ENCODE data around the gene SPHKAP.

SPHKAP gene

GRCh38 chr2:227932001-227932400 is 249.5 kb downstream of the SPHKAP start:
- H3K79me2 ChIP-seq (ENCODE audit: insufficient read depth, low read length) = no peaks in the 10 kb centered on the region
- no peak overlapping the region for H3K9ac ChIP-seq (ENCODE audit: low read length)
- no peaks in the 10 kb centered on the region for H3K36me3 ChIP-seq (ENCODE audit: insufficient read depth, low read length)
- H3K9me3 ChIP-seq (ENCODE audit: low read length) = no peaks in the 10 kb centered on the region
- H3K4me3 ChIP-seq (ENCODE audit: low read depth, low read length, poor library complexity, severe bottlenecking) = no peak overlapping the region
- H3K4me1 ChIP-seq (ENCODE audit: insufficient read depth, low read length, severe bottlenecking) = no peaks in the 10 kb centered on the region
- H3K27me3 ChIP-seq (ENCODE audit: insufficient read depth, low read length) = no peaks in the 10 kb centered on the region
- no peak overlapping the region for H3K27ac ChIP-seq (ENCODE audit: low read depth, low read length, poor library complexity, severe bottlenecking)
- H4K20me1 ChIP-seq (ENCODE audit: insufficient read depth, low read length) = no peaks in the 10 kb centered on the region
- no peak overlapping the region for H3K4me2 ChIP-seq (ENCODE audit: low read length)
- TF ChIP-seq EZH2 (IDR thresholded peaks at IDR 0.05; ENCODE audit: borderline replicate concordance, low read length) (no peak), CTCF (IDR thresholded peaks at IDR 0.05; ENCODE audit: low read length) (no peak)
- H3F3A ChIP-seq (ENCODE audit: insufficient read depth, low read length) = no peaks in the 10 kb centered on the region
- H2AFZ ChIP-seq (ENCODE audit: low read length) = no peak overlapping the region
- no peaks in the 10 kb centered on the region for H3K9me2 ChIP-seq (ENCODE audit: low read depth, low read length)
